ENCODE data around the gene MORN5.

DNA sequence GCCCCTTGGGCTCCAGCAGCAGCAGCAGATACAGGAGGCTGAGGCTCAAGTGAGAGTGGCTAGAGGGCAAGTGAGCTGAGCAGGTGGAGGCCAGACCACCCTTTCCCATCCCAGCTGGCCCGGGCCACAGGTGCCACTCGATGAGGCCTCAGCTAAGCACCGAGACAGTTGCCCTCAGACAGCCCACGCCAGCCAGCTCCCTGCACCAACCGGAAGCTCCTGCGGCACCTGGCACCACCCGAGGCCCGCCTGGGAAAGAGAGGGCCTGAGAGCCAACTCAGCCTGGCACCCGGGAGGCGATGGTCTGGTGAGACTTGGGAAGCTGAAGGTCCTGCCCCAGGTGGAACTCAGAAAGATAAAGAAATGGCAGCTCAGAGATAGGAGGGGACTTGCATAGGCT, 38.3 kb upstream of the MORN5 start:
- TF ChIP-seq, protein P1, sequence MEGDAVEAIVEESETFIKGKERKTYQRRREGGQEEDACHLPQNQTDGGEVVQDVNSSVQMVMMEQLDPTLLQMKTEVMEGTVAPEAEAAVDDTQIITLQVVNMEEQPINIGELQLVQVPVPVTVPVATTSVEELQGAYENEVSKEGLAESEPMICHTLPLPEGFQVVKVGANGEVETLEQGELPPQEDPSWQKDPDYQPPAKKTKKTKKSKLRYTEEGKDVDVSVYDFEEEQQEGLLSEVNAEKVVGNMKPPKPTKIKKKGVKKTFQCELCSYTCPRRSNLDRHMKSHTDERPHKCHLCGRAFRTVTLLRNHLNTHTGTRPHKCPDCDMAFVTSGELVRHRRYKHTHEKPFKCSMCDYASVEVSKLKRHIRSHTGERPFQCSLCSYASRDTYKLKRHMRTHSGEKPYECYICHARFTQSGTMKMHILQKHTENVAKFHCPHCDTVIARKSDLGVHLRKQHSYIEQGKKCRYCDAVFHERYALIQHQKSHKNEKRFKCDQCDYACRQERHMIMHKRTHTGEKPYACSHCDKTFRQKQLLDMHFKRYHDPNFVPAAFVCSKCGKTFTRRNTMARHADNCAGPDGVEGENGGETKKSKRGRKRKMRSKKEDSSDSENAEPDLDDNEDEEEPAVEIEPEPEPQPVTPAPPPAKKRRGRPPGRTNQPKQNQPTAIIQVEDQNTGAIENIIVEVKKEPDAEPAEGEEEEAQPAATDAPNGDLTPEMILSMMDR (conservative IDR thresholded peaks at IDR 0.05; ENCODE audit: low read depth in 2 of 2), result no peak
- TF ChIP-seq ETS1 (IDR thresholded peaks at IDR 0.05) (no peak), EZH2phosphoT487 (IDR thresholded peaks at IDR 0.05; ENCODE audit: unreplicated experiment) (no peak)
